OCI-LY7 (cell line): ENCODE data around the gene IFNK. TPM values are rescaled to one million over a fixed set of nuclear protein-coding genes. Genes with fewer than 3 reads are reported as not detected.

Experiments
- BruUV-seq: library from RNA; stranded (reverse); fragments of 400-500 nt; replicated peaks from 2 replicates; lab custom pipeline; 2021; lab: Mats Ljungman, UMichigan
- CTCF ChIA-PET: fragments of 300-600 bp; sonication (Branson Sonifier 250); formaldehyde crosslinking; loops from one replicate; lab custom pipeline; 2022; ENCODE audit warnings: antibody characterized with exemption; ENCODE audit not compliant: unreplicated experiment; lab: Charles Lee
- POLR2A ChIA-PET: fragments of 300-600 bp; sonication (Branson Sonifier 250); formaldehyde crosslinking; loops from one replicate; lab custom pipeline; 2022; ENCODE audit warnings: antibody characterized with exemption; lab: Charles Lee
- DNase-seq: peaks from one replicate; pipeline ENCODE4 v3.0.0-alpha.2; 2015; ENCODE audit warnings: low spot score
- H2AFZ ChIP-seq: fragments of 200-600 bp; sonication (generic), shearing (Covaris generic); 2 replicates; pipeline ENCODE4 v1.6.1; 2014; ENCODE audit warnings: mild to moderate bottlenecking, antibody characterized with exemption, low read length, moderate library complexity
- H3K27ac ChIP-seq: fragments of 200-600 bp; sonication (generic); 2 replicates; pipeline ENCODE4 v1.5.1; 2014; ENCODE audit warnings: mixed run types, low read depth, mild to moderate bottlenecking, moderate library complexity, low read length, inconsistent platforms; ENCODE audit not compliant: poor library complexity, severe bottlenecking
- H3K36me3 ChIP-seq: fragments of 200-600 bp; sonication (generic); 2 replicates; pipeline ENCODE4 v1.6.1; 2014; ENCODE audit warnings: mild to moderate bottlenecking, antibody characterized with exemption, low read length, moderate library complexity, mixed read lengths; ENCODE audit not compliant: insufficient read depth
- H3K4me1 ChIP-seq: fragments of 200-600 bp; sonication (generic); 2 replicates; pipeline ENCODE4 v1.5.1; 2014; ENCODE audit warnings: mild to moderate bottlenecking, low read length; ENCODE audit not compliant: insufficient read depth, poor library complexity, severe bottlenecking
- H3K4me2 ChIP-seq: fragments of 200-600 bp; sonication (generic); 2 replicates; pipeline ENCODE4 v1.6.1; 2014; ENCODE audit warnings: mild to moderate bottlenecking, low read length
- H3K4me3 ChIP-seq: fragments of 200-600 bp; sonication (generic); 2 replicates; pipeline ENCODE4 v1.5.1; 2014; ENCODE audit warnings: mild to moderate bottlenecking, low read depth, low read length; ENCODE audit not compliant: poor library complexity, severe bottlenecking
- H3K79me2 ChIP-seq: fragments of 200-600 bp; sonication (generic); 2 replicates; pipeline ENCODE4 v1.6.1; 2016; ENCODE audit warnings: low read depth, mild to moderate bottlenecking, low read length, moderate library complexity, mixed read lengths; ENCODE audit not compliant: insufficient read depth
- H3K9me2 ChIP-seq: fragments of 200-600 bp; sonication (generic); 2 replicates; pipeline ENCODE4 v1.6.1; 2016; ENCODE audit warnings: mild to moderate bottlenecking, low read length, mixed read lengths; ENCODE audit not compliant: insufficient read depth
- H3K9me3 ChIP-seq: fragments of 200-600 bp; sonication (generic); 2 replicates; pipeline ENCODE4 v1.6.1; 2014; ENCODE audit warnings: mild to moderate bottlenecking, mixed run types, low read length, mixed read lengths
- H4K20me1 ChIP-seq: fragments of 200-600 bp; sonication (generic); 2 replicates; pipeline ENCODE4 v1.6.1; 2014; ENCODE audit warnings: mild to moderate bottlenecking, antibody characterized with exemption, low read length, moderate library complexity, mixed read lengths; ENCODE audit not compliant: insufficient read depth
- EZH2phosphoT487 ChIP-seq: fragments of 200-600 bp; sonication (generic); IDR thresholded peaks from 2 replicates; pipeline ENCODE4 v1.6.1; 2018; ENCODE audit warnings: low read depth, borderline replicate concordance, mild to moderate bottlenecking, mixed run types, antibody characterized with exemption, low read length, moderate library complexity, mixed read lengths
- intact Hi-C: fragments of 100-400 bp; cut with micrococcal nuclease; formaldehyde crosslinking; loops from one replicate; pipeline ENCODE4 v1.10.0; 2022; ENCODE audit not compliant: unreplicated experiment
- total RNA-seq, 2 experiments: library from RNA; depleted of rRNA in 1 of 2; stranded (reverse); fragments of >200 nt in 1 of 2; shearing (Covaris generic) in 1 of 2; gene quantifications; 2 replicates each; pipeline ENCODE4 v1.2.3, GENCODE V29; 2014 to 2022
- TF ChIP-seq, protein P1 (sequence below): fragments of 200-600 bp; sonication (generic); conservative IDR thresholded peaks from 2 replicates; pipeline ENCODE4 v1.5.1; 2014; ENCODE audit warnings: mild to moderate bottlenecking, antibody characterized with exemption, low read length, moderate library complexity, mixed read lengths

Gene IFNK
- total RNA-seq, 2 experiments from 2014 or later, result not detected

DNA sequence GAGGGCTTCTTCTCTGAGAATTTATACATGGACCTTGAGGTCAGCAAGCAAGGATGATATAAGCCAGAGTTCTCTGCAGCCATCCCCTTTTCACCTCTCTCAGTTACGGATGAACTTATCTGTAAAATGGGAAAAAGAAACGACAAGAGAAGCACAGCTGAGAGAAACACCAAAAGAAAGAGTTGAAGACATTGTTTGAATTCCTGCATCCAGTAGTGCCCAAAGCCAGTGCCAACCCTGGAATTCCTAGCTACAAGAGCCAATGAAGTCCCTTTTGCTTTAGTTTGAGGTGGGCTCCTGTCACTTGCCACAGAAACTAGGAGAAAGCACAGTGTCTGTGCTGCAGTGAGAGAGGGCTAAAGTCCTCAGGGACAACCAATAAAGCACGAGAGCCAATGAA, 12.1 kb downstream of the IFNK start:
- Histone ChIP-seq H3K27ac (no peak overlapping the region), H3K36me3 (no peaks in the 10 kb centered on the region), H3K9me2 (no peaks in the 10 kb centered on the region), H3K79me2 (no peaks in the 10 kb centered on the region), H3K4me1 (no peaks in the 10 kb centered on the region), H4K20me1 (no peaks in the 10 kb centered on the region), H2AFZ (no peak overlapping the region), H3K4me3 (no peak overlapping the region), H3K9me3 (no peaks in the 10 kb centered on the region), H3K4me2 (no peak overlapping the region)
- ChIA-PET POLR2A (interaction anchor here (0.7 kb wide), 1 partner anchor 75 kb away, joined by 3 read pairs; no protein-coding TSS in a partner anchor), CTCF (no interaction called here)
- BruUV-seq, result no TSS peak
- intact Hi-C loops, result no loop called here
- TF ChIP-seq, protein P1, sequence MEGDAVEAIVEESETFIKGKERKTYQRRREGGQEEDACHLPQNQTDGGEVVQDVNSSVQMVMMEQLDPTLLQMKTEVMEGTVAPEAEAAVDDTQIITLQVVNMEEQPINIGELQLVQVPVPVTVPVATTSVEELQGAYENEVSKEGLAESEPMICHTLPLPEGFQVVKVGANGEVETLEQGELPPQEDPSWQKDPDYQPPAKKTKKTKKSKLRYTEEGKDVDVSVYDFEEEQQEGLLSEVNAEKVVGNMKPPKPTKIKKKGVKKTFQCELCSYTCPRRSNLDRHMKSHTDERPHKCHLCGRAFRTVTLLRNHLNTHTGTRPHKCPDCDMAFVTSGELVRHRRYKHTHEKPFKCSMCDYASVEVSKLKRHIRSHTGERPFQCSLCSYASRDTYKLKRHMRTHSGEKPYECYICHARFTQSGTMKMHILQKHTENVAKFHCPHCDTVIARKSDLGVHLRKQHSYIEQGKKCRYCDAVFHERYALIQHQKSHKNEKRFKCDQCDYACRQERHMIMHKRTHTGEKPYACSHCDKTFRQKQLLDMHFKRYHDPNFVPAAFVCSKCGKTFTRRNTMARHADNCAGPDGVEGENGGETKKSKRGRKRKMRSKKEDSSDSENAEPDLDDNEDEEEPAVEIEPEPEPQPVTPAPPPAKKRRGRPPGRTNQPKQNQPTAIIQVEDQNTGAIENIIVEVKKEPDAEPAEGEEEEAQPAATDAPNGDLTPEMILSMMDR, result 0 out of 2 replicates have a peak, but pooled peaks have one; percentile 11
- no peak for TF ChIP-seq EZH2phosphoT487
- no peak for DNase-seq

DNA sequence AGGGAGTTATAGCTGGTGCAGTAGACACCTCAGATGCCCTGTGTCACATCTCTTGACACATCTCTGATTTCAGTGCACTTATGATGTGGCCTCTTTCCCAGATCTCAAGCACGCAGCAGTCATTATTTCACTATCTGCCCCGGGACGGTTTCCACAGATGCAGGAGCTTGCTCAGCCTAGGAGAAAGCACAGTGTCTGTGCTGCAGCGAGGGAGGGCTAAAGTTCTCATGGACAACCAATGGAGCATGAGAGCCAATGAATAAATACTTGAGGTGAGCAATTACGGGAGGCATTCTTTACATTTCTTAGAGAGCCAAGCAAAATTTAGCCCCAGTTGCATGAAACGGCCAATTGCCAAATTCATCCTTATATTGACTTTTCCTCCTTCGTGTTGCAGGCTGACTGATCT, 12.9 kb downstream of the IFNK start:
- Histone ChIP-seq H3K4me3 (no peak overlapping the region), H3K9me2 (no peaks in the 10 kb centered on the region), H3K9me3 (no peaks in the 10 kb centered on the region), H3K27ac (no peak overlapping the region), H3K4me1 (no peaks in the 10 kb centered on the region), H3K36me3 (no peaks in the 10 kb centered on the region), H4K20me1 (no peaks in the 10 kb centered on the region), H3K4me2 (no peak overlapping the region), H3K79me2 (no peaks in the 10 kb centered on the region), H2AFZ (no peak overlapping the region)
- no TSS peak for BruUV-seq
- POLR2A ChIA-PET, result no interaction called here
- CTCF ChIA-PET, result no interaction called here
- intact Hi-C loops, result no loop called here
- DNase-seq, result no peak
- TF ChIP-seq EZH2phosphoT487, result no peak
- TF ChIP-seq, protein P1, result no peak

DNA sequence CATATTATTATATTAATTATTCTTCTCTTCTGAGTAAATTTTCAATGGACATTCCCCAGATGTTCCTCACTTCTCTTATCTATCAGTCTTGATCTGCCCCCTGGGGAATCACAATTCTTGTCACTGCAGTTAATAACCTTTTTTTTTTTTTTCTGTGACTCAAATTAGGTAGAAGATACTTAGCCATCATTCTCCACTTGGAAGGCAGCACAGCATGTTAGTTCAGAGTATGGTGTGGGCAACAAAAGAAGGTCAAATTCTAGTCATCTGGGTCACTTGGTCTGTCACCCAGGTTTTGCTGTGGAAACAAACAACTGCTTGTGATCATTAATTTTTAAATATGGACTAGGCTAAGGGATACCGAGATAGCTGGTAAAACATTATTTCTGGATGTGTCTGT, 13.7 kb downstream of the IFNK start:
- intact Hi-C loops, result no loop called here
- Histone ChIP-seq H3K4me2 (no peak overlapping the region), H3K4me1 (no peaks in the 10 kb centered on the region), H3K79me2 (no peaks in the 10 kb centered on the region), H2AFZ (no peak overlapping the region), H3K9me3 (no peaks in the 10 kb centered on the region), H3K36me3 (no peaks in the 10 kb centered on the region), H3K9me2 (no peaks in the 10 kb centered on the region), H4K20me1 (no peaks in the 10 kb centered on the region), H3K4me3 (no peak overlapping the region), H3K27ac (no peak overlapping the region)
- ChIA-PET CTCF (no interaction called here), POLR2A (interaction anchor here (0.6 kb wide), 3 partner anchors 47 to 367 kb away, joined by 3 to 7 read pairs (median 4); no protein-coding TSS in a partner anchor)
- TF ChIP-seq, protein P1, result no peak
- TF ChIP-seq EZH2phosphoT487, result no peak
- no TSS peak for BruUV-seq
- DNase-seq, result no peak
